ENCODE data around the gene TYW1.
"Not testable (repeated sequence)": the region's sequence is repeated elsewhere in the genome, so short reads cannot be mapped to it uniquely, and the experiment has no call there.

TYW1 gene

DNA sequence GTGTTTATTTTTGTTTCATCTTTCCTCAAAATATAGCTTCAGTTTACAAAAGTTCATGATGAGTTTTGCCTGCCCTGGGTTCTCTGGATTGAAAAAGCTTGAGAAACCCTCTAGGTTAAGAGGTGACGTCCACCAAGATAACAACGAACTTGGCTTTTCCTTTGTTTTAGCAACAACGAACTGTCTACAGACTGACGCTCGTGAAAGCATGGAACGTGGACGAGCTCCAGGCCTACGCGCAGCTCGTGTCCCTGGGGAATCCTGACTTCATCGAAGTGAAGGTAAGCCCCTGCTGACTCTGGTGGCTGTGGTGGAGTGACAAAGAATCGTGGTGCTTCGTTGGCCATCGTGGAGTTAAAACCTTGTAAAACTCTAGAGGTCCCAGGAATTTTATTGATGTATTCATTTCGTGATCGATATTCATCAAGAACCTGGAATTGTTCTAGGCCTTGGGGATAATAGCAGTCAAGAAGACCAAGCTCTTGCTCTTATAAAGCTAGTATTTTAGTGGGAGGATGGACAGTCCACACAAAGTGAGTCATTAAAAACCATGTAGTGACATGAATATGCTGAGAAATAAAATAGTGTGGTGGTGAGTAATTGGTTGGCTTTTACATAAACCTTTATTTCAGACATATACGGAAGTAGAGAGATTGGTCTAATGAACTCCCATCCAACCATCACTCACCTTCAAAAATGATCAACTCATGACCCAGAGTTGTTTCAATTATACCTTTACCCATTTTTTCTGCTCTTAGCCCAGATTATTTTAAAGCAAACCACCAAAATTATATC lies 186.5 kb downstream of the TYW1 start:
- H3K4me3 ChIP-seq (ENCODE audit: low read length); H3K27ac ChIP-seq (ENCODE audit: low read depth, low read length); H3K36me3 ChIP-seq (ENCODE audit: insufficient read depth, low read length); H3K9me3 ChIP-seq (ENCODE audit: insufficient read depth, low read depth, low read length); H3K9ac ChIP-seq (ENCODE audit: low read depth, low read length); H3K27me3 ChIP-seq (ENCODE audit: insufficient read depth, low read length); H3K4me1 ChIP-seq (ENCODE audit: insufficient read depth, low read length): not testable (repeated sequence)
- WGBS = 90% methylated on average over 11 of the region's 17 CpGs

- H3K4me3 ChIP-seq (ENCODE audit: low read length); H3K27ac ChIP-seq (ENCODE audit: low read depth, low read length); H3K36me3 ChIP-seq (ENCODE audit: insufficient read depth, low read length); H3K9me3 ChIP-seq (ENCODE audit: insufficient read depth, low read depth, low read length); H3K9ac ChIP-seq (ENCODE audit: low read depth, low read length); H3K27me3 ChIP-seq (ENCODE audit: insufficient read depth, low read length); H3K4me1 ChIP-seq (ENCODE audit: insufficient read depth, low read length): not testable (repeated sequence)
- 53% methylated on average over 7 of the region's 10 CpGs for WGBS
Measured at GRCh38 chr7:67184912-67185659, 188.5 kb downstream of the TYW1 start.

- not testable (repeated sequence) for H3K27ac ChIP-seq (ENCODE audit: low read depth, low read length); H3K9ac ChIP-seq (ENCODE audit: low read depth, low read length); H3K36me3 ChIP-seq (ENCODE audit: insufficient read depth, low read length); H3K9me3 ChIP-seq (ENCODE audit: insufficient read depth, low read depth, low read length); H3K27me3 ChIP-seq (ENCODE audit: insufficient read depth, low read length); H3K4me3 ChIP-seq (ENCODE audit: low read length)
- WGBS = 86% methylated on average over 1 of the region's 3 CpGs
- peaks cover 13% of the 10 kb centered on the region for H3K4me1 ChIP-seq (ENCODE audit: insufficient read depth, low read length)
Measured at GRCh38 chr7:67185660-67186129, 189.1 kb downstream of the TYW1 start.

DNA sequence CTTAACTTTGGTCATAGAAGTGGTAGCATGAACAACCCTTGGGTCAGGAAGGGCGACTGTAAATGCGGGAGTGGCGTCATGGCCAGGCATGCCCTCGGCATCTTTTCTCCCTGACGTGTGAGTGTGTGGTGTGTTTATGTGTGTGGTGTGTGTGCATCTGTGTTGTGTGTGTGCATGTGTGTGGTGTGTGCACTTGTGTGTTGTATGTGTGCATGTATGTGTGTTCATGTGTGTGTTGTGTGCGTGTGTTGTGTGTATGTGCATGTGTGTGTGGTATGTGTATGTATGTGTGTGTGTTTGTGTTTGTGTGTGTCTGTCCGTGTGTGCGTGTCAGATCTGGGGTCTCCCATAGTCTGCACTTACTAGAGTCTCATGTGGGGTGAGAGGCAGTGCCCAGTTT lies 192.5 kb downstream of the TYW1 start:
- WGBS = 78% methylated on average over 8 of the region's 8 CpGs
- H3K36me3 ChIP-seq (ENCODE audit: insufficient read depth, low read length); H3K9ac ChIP-seq (ENCODE audit: low read depth, low read length); H3K9me3 ChIP-seq (ENCODE audit: insufficient read depth, low read depth, low read length); H3K27ac ChIP-seq (ENCODE audit: low read depth, low read length); H3K27me3 ChIP-seq (ENCODE audit: insufficient read depth, low read length); H3K4me3 ChIP-seq (ENCODE audit: low read length): not testable (repeated sequence)
- H3K4me1 ChIP-seq (ENCODE audit: insufficient read depth, low read length) = peaks cover 20% of the 10 kb centered on the region

- WGBS = 66% methylated on average over 2 of the region's 4 CpGs
- Histone ChIP-seq H3K4me1 (ENCODE audit: insufficient read depth, low read length) (peaks cover 20% of the 10 kb centered on the region), H3K27ac (ENCODE audit: low read depth, low read length) (peak overlapping the region; percentile 71; the same call in 1 of the 2 replicates)
- H3K9me3 ChIP-seq (ENCODE audit: insufficient read depth, low read depth, low read length); H3K9ac ChIP-seq (ENCODE audit: low read depth, low read length); H3K36me3 ChIP-seq (ENCODE audit: insufficient read depth, low read length); H3K27me3 ChIP-seq (ENCODE audit: insufficient read depth, low read length); H3K4me3 ChIP-seq (ENCODE audit: low read length): not testable (repeated sequence)
Measured at GRCh38 chr7:67189801-67190465, 193.3 kb downstream of the TYW1 start.

GRCh38 chr7:67191002-67191720 lies 194.5 kb downstream of the TYW1 start:
- H3K9me3 ChIP-seq (ENCODE audit: insufficient read depth, low read depth, low read length); H3K9ac ChIP-seq (ENCODE audit: low read depth, low read length); H3K4me3 ChIP-seq (ENCODE audit: low read length); H3K27me3 ChIP-seq (ENCODE audit: insufficient read depth, low read length); H3K36me3 ChIP-seq (ENCODE audit: insufficient read depth, low read length): not testable (repeated sequence)
- Histone ChIP-seq H3K4me1 (ENCODE audit: insufficient read depth, low read length) (peaks cover 20% of the 10 kb centered on the region), H3K27ac (ENCODE audit: low read depth, low read length) (0 out of 2 replicates have a peak overlapping the region, but pooled peaks have one; percentile 35)
- WGBS = 74% methylated on average over 3 of the region's 5 CpGs

GRCh38 chr7:67192123-67192702 lies 195.6 kb downstream of the TYW1 start:
- not testable (repeated sequence) for H3K4me3 ChIP-seq (ENCODE audit: low read length); H3K9me3 ChIP-seq (ENCODE audit: insufficient read depth, low read depth, low read length); H3K27ac ChIP-seq (ENCODE audit: low read depth, low read length); H3K9ac ChIP-seq (ENCODE audit: low read depth, low read length); H3K27me3 ChIP-seq (ENCODE audit: insufficient read depth, low read length); H3K36me3 ChIP-seq (ENCODE audit: insufficient read depth, low read length)
- WGBS = 87% methylated on average over 3 of the region's 5 CpGs
- H3K4me1 ChIP-seq (ENCODE audit: insufficient read depth, low read length) = peaks cover 20% of the 10 kb centered on the region

DNA sequence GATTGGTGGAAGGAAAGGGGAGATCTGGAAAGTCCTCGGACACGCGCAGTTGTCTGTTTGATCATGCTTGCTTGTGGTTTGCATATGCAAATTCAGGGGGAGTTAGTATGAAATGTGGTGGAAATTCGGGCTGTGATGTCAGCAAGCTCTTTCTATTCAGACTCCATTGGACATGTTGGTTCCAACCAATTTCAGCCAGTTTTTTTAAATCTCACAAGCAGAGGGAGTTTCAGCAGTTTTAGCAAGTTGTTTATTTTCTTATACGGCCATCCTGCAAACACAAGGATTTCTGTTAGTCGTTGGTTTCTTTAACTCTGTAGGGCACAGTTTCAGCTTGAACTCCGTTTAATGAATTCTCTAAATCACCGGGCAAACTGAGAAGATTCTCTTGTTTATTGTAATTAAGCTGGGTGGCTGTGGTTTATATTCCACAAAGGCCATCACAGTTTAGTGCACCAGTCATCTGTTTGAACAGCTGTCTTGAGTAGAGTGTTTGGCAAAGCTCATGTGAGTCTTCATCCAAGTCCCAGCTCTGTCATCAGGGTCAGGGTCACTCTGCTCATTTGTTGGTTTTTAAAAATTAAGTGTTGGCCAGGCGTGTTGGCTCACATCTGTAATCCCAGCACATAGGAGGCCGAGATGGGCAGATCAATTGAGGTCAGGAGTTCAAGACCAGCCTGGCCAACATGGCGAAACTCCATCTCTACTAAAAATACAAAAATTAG lies 196.4 kb downstream of the TYW1 start:
- H3K4me1 ChIP-seq (ENCODE audit: insufficient read depth, low read length) = peaks cover 20% of the 10 kb centered on the region
- H3K36me3 ChIP-seq (ENCODE audit: insufficient read depth, low read length); H3K4me3 ChIP-seq (ENCODE audit: low read length); H3K9ac ChIP-seq (ENCODE audit: low read depth, low read length); H3K9me3 ChIP-seq (ENCODE audit: insufficient read depth, low read depth, low read length); H3K27me3 ChIP-seq (ENCODE audit: insufficient read depth, low read length); H3K27ac ChIP-seq (ENCODE audit: low read depth, low read length): not testable (repeated sequence)
- 84% methylated on average over 11 of the region's 11 CpGs for WGBS

GRCh38 chr7:67196176-67196575 lies 199.5 kb downstream of the TYW1 start:
- not testable (repeated sequence) for H3K9ac ChIP-seq (ENCODE audit: low read depth, low read length); H3K27ac ChIP-seq (ENCODE audit: low read depth, low read length); H3K27me3 ChIP-seq (ENCODE audit: insufficient read depth, low read length); H3K36me3 ChIP-seq (ENCODE audit: insufficient read depth, low read length); H3K4me3 ChIP-seq (ENCODE audit: low read length); H3K9me3 ChIP-seq (ENCODE audit: insufficient read depth, low read depth, low read length); H3K4me1 ChIP-seq (ENCODE audit: insufficient read depth, low read length)
- 95% methylated on average over 2 of the region's 2 CpGs for WGBS

GRCh38 chr7:67198865-67199526 lies 202.4 kb downstream of the TYW1 start:
- 92% methylated on average over 6 of the region's 9 CpGs for WGBS
- not testable (repeated sequence) for H3K9me3 ChIP-seq (ENCODE audit: insufficient read depth, low read depth, low read length); H3K36me3 ChIP-seq (ENCODE audit: insufficient read depth, low read length); H3K27ac ChIP-seq (ENCODE audit: low read depth, low read length); H3K9ac ChIP-seq (ENCODE audit: low read depth, low read length); H3K4me3 ChIP-seq (ENCODE audit: low read length); H3K4me1 ChIP-seq (ENCODE audit: insufficient read depth, low read length); H3K27me3 ChIP-seq (ENCODE audit: insufficient read depth, low read length)
